OCI-LY1 (cell line): ENCODE results near the gene APOH.

ENCODE experiments used
- CTCF ChIP-seq: fragments of 200-600 bp; sonication (generic), shearing (Covaris generic); IDR thresholded peaks from 2 replicates; pipeline ENCODE4 v1.5.1; 2017; ENCODE audit warnings: mild to moderate bottlenecking, antibody characterized with exemption, low read length, moderate library complexity, mixed read lengths
- EZH2 ChIP-seq: fragments of 200-600 bp; sonication (generic), shearing (Covaris generic); IDR thresholded peaks from 2 replicates; pipeline ENCODE4 v1.8.0; 2017; ENCODE audit warnings: borderline replicate concordance, mixed run types, mild to moderate bottlenecking, antibody characterized with exemption, low read length, moderate library complexity, mixed read lengths

GRCh38 chr17:66275651-66276050, 46.4 kb upstream of the APOH start:
- TF ChIP-seq CTCF (no peak), EZH2 (no peak)
